NCI-H524 (cell line): ENCODE results near the gene PBX1.

Experiments used
- DNase-seq, 2 experiments: peaks; one replicate each; lab custom pipeline; 2025; lab: John Stamatoyannopoulos, UW

Gene PBX1

GRCh38 chr1:164563721-164564360, 4.9 kb downstream of the PBX1 start:
- peak; percentile 11 to 51 for DNase-seq

- no peak for DNase-seq
These were observed 5.4 kb downstream of the PBX1 start for GRCh38 chr1:164564378-164564777.

- no peak for DNase-seq
These were observed 6.4 kb downstream of the PBX1 start for GRCh38 chr1:164565357-164565756.

- no peak for DNase-seq
These were observed 8.8 kb downstream of the PBX1 start for GRCh38 chr1:164567774-164568173.

GRCh38 chr1:164569241-164569640, 10.3 kb downstream of the PBX1 start:
- no peak for DNase-seq

GRCh38 chr1:164569866-164570265, 10.9 kb downstream of the PBX1 start:
- DNase-seq = no peak

GRCh38 chr1:164571333-164571732, 12.3 kb downstream of the PBX1 start:
- DNase-seq = no peak

- no peak for DNase-seq
These were observed 16.4 kb downstream of the PBX1 start for GRCh38 chr1:164575356-164575886.

GRCh38 chr1:164576291-164577271, 17.6 kb downstream of the PBX1 start:
- no peak for DNase-seq

- DNase-seq = no peak
These were observed 18.3 kb downstream of the PBX1 start for GRCh38 chr1:164577291-164577690.

GRCh38 chr1:164578479-164579200, 19.7 kb downstream of the PBX1 start:
- DNase-seq = no peak

GRCh38 chr1:164579381-164579780, 20.4 kb downstream of the PBX1 start:
- DNase-seq = no peak

GRCh38 chr1:164581762-164582161, 22.8 kb downstream of the PBX1 start:
- DNase-seq = no peak

- DNase-seq = no peak
These were observed 24.2 kb downstream of the PBX1 start for GRCh38 chr1:164583196-164583595.

- DNase-seq = peak in 1 of 2 experiments; percentile 4
These were observed 25.0 kb downstream of the PBX1 start for GRCh38 chr1:164583835-164584539.

GRCh38 chr1:164586591-164586990, 27.6 kb downstream of the PBX1 start:
- no peak for DNase-seq

GRCh38 chr1:164587617-164588501, 28.9 kb downstream of the PBX1 start:
- DNase-seq = peak in 1 of 2 experiments; percentile 26

- DNase-seq = peak; percentile 7 to 62
These were observed 29.7 kb downstream of the PBX1 start for GRCh38 chr1:164588516-164589341.

- DNase-seq = no peak
These were observed 30.4 kb downstream of the PBX1 start for GRCh38 chr1:164589408-164589807.
